ENCODE measurements around the gene CFAP65. TPM values are rescaled to one million over a fixed set of nuclear protein-coding genes. Genes with fewer than 3 reads are reported as not detected.

CFAP65 gene
- total and polyA plus RNA-seq, 9 of the 15 experiments (the other 6 are each of a cell fraction or from before 2014, with no cell fraction given) = not detected

GRCh38 chr2:218991674-218992168, 49.6 kb downstream of the CFAP65 start:
- Histone ChIP-seq H3K4me3 (no peak overlapping the region), H3K79me2 (ENCODE audit: control insufficient read depth, insufficient read depth, low read length) (no peaks in the 10 kb centered on the region), H2AFZ (ENCODE audit: low read depth, low read length) (no peak overlapping the region), H3K4me1 (replicated peaks in 1 of 2; ENCODE audit: control insufficient read depth in 2 of 2, insufficient read depth in 2 of 2, low read length in 2 of 2) (peaks cover 2 to 24% of the 10 kb centered on the region in 2 experiments; a peak in 3 of 5 replicates), H3K9me1 (ENCODE audit: control insufficient read depth, insufficient read depth, low read length) (no peaks in the 10 kb centered on the region), H3K4me2 (ENCODE audit: insufficient read depth, low read length) (no peak overlapping the region), H3K9ac (ENCODE audit: insufficient read depth in 1 of 2, low read depth in 2 of 2, low read length in 2 of 2) (no peak overlapping the region), H3K27me3 (ENCODE audit: control insufficient read depth in 2 of 2, insufficient read depth in 2 of 2, low read length in 2 of 2) (peaks cover 0 to 39% of the 10 kb centered on the region in 2 experiments; a peak in 3 of 5 replicates), H3K27ac (ENCODE audit: extremely low read depth, low read depth, low read length) (no peak overlapping the region), H4K20me1 (replicated peaks; ENCODE audit: control insufficient read depth, insufficient read depth, low read length) (no peaks in the 10 kb centered on the region), H3K36me3 (ENCODE audit: control insufficient read depth, insufficient read depth, low read length) (no peaks in the 10 kb centered on the region), H3K9me3 (replicated peaks; ENCODE audit: control insufficient read depth, insufficient read depth, low read depth, low read length) (no peaks in the 10 kb centered on the region)
- DNase-seq (ENCODE audit: extremely low read depth in 1 of 4, low spot score in 3 of 4) = peak; percentile 16 to 49 (median 40)
- ChIA-PET CTCF (ENCODE audit: low intra/inter-chr PET ratio) (no interaction called here), POLR2A (interaction anchor here (0.7 to 0.9 kb wide), 2 partner anchors 14 to 15 kb away, joined by 3 read pairs; no protein-coding TSS in a partner anchor)
- no TSS peak for BruUV-seq (replicated peaks)
- WGBS (ENCODE audit: insufficient coverage, low coverage, missing lambda C conversion rate) = 3% methylated on average over 13 of the region's 13 CpGs
- intact Hi-C loops (cut with micrococcal nuclease) = loop anchor here (5.0 kb wide), 1 partner anchor 66 kb away; no protein-coding TSS in a partner anchor
- in situ Hi-C loops (cut with MboI) = no loop called here
- FAIRE-seq = no peak
- ATAC-seq = no peak
- TF ChIP-seq OTX1 (CRISPR knock-in tag; IDR thresholded peaks at IDR 0.05) (no peak), ZEB2 (IDR thresholded peaks at IDR 0.05) (no peak), CREB1 (IDR thresholded peaks at IDR 0.05) (no peak), CREB1 (CRISPR knock-in tag; IDR thresholded peaks at IDR 0.05) (no peak; the same call in 1 of the 2 replicates), ZKSCAN1 (IDR thresholded peaks at IDR 0.05; ENCODE audit: low read depth, low read length) (no peak), BCOR (IDR thresholded peaks at IDR 0.05) (no peak), KLF16 (IDR thresholded peaks at IDR 0.05) (no peak), RBM17 (IDR thresholded peaks at IDR 0.05; ENCODE audit: borderline replicate concordance, low read depth, low read length) (no peak), ETS2 (tag; IDR thresholded peaks at IDR 0.05; ENCODE audit: borderline replicate concordance, poor library complexity, severe bottlenecking) (no peak), RAD51 (IDR thresholded peaks at IDR 0.05; ENCODE audit: borderline replicate concordance, low read depth) (no peak), HSF4 (CRISPR knock-in tag; IDR thresholded peaks at IDR 0.05; ENCODE audit: borderline replicate concordance) (no peak), TFAP4 (CRISPR knock-in tag; IDR thresholded peaks at IDR 0.05; ENCODE audit: borderline replicate concordance) (peak; percentile 35; the same call in 1 of the 2 replicates), ZC3H11A (IDR thresholded peaks at IDR 0.05; ENCODE audit: low read depth, low read length) (no peak), GTF2F1 (IDR thresholded peaks at IDR 0.05; ENCODE audit: low read depth, low read length) (no peak), USF2 (CRISPR knock-in tag; IDR thresholded peaks at IDR 0.05) (no peak)
- TF ChIP-seq, protein P1, sequence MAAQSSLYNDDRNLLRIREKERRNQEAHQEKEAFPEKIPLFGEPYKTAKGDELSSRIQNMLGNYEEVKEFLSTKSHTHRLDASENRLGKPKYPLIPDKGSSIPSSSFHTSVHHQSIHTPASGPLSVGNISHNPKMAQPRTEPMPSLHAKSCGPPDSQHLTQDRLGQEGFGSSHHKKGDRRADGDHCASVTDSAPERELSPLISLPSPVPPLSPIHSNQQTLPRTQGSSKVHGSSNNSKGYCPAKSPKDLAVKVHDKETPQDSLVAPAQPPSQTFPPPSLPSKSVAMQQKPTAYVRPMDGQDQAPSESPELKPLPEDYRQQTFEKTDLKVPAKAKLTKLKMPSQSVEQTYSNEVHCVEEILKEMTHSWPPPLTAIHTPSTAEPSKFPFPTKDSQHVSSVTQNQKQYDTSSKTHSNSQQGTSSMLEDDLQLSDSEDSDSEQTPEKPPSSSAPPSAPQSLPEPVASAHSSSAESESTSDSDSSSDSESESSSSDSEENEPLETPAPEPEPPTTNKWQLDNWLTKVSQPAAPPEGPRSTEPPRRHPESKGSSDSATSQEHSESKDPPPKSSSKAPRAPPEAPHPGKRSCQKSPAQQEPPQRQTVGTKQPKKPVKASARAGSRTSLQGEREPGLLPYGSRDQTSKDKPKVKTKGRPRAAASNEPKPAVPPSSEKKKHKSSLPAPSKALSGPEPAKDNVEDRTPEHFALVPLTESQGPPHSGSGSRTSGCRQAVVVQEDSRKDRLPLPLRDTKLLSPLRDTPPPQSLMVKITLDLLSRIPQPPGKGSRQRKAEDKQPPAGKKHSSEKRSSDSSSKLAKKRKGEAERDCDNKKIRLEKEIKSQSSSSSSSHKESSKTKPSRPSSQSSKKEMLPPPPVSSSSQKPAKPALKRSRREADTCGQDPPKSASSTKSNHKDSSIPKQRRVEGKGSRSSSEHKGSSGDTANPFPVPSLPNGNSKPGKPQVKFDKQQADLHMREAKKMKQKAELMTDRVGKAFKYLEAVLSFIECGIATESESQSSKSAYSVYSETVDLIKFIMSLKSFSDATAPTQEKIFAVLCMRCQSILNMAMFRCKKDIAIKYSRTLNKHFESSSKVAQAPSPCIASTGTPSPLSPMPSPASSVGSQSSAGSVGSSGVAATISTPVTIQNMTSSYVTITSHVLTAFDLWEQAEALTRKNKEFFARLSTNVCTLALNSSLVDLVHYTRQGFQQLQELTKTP (IDR thresholded peaks at IDR 0.05; ENCODE audit: low read depth in 1 of 2, partially characterized antibody in 2 of 2) = peak in 1 of 2 experiments; percentile 25
- TF ChIP-seq, protein P2, sequence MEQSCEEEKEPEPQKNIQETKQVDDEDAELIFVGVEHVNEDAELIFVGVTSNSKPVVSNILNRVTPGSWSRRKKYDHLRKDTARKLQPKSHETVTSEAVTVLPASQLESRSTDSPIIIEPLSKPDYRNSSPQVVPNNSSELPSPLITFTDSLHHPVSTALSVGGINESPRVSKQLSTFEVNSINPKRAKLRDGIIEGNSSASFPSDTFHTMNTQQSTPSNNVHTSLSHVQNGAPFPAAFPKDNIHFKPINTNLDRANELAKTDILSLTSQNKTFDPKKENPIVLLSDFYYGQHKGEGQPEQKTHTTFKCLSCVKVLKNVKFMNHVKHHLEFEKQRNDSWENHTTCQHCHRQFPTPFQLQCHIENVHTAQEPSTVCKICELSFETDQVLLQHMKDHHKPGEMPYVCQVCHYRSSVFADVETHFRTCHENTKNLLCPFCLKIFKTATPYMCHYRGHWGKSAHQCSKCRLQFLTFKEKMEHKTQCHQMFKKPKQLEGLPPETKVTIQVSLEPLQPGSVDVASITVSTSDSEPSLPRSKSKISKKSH (CRISPR knock-in tag; IDR thresholded peaks at IDR 0.05) = no peak

Data from K562 (cell line).